Measurements from ENCODE around the gene L3MBTL1.

Gene L3MBTL1

GRCh38 chr20:43508106-43508505 is 609 bp downstream of the L3MBTL1 start:
- no peak for DNase-seq

- no peak for DNase-seq
Observed at GRCh38 chr20:43508604-43509040, 1.1 kb downstream of the L3MBTL1 start.

- DNase-seq, result no peak
Observed at GRCh38 chr20:43511879-43512278, 4.4 kb downstream of the L3MBTL1 start.

DNA sequence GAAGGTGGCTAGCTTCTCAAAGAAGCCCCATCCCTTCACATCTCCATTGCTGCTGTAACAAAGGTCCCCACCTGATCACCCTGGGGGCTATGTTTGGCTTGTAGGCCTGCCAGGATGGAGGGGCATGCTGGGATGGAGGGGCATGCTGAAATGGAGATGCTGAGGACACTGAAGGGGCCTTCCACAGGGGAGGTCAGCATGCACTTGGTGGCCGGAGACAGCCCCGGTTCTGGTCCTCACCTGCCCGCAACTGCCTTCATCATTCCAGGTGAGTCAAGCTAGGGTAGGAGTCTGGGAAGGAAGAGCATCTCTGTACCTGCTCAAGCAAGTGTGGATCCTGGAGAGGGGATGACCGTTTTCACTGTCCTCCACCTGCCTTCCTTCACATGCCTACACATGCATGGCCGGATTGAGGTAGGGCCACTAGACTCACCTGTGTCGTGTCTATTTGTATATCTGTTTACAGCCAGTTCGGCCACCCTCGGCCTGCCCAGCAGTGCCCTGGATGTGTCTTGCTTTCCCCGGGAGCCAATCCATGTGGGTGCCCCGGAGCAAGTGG is 6.0 kb downstream of the L3MBTL1 start:
- no peak for DNase-seq

GRCh38 chr20:43513931-43514647 is 6.6 kb downstream of the L3MBTL1 start:
- DNase-seq, result peak; percentile 95 to 98

- DNase-seq, result no peak
Observed at GRCh38 chr20:43514648-43514999, 7.1 kb downstream of the L3MBTL1 start.

DNA sequence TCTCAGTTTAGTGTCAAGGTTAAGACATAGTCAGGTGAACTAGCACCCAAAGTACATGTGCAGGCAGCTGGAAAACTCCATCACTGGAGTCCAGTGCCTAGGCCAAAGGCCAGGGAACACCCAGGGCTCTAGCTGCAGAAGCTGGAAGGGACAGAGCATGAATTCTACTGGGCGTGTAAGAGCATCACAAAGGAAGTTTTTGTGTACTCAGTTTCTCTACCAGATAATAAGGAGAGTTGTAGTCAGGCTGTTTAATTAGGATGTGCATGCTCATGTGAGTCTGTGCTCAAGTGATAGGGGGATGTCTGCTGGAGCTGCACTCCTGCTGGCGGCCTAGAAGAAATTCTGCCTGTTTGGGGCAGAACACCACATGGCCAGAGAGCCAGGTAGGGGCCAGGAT is 8.1 kb downstream of the L3MBTL1 start:
- DNase-seq, result no peak

DNA sequence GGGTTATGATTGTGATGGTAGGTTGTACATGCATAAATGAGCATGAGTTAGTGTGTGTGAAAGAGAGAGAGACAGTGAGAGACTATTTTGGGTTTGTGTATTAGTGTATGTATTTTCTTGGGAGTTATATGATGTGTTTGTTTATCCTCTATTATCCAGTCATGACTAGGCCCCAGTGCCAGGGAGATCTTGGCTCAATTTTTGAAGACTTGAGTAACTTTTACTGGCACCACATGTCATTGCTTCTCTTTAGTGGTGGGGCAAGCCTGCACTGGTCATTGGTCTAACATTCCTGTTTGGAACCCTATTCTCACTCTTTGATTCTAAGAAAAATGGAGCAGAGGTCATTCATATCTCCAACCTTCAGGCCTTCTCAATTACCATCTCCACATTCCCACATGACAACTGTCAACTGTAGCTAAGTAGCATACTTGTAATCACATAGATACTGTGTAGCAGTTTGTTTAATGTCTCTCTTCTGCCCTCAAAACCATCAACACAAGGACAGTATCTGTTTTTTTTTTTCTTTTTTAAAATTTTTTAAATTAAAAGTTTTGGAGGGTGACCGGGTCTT is 8.8 kb downstream of the L3MBTL1 start:
- no peak for DNase-seq

DNA sequence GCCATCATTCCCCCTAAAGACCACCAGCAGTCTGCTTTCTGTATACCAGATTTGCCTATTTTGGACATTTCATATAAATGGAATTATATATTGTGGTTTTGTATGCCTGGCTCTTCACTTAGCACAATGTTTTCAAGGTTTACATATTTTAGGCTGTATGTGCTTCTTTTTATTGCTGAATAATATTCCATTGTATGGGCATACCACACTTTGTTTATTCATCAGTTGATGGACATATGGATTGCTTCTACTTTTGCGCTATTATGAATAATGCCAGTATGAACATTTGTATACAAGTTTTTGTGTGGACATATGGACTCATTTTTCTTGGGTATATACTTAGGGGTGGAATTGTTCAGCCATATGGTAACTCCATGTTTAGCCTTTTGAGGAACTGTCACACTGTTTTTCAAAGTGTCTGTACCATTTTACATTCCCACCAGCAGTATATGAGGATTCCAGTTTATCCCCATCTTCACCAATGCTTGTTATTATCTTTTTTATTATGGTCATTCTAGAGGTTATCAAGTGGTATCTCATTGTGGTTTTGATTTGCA is 12.7 kb downstream of the L3MBTL1 start:
- DNase-seq, result no peak

GRCh38 chr20:43525021-43525420 is 17.5 kb downstream of the L3MBTL1 start:
- no peak for DNase-seq

GRCh38 chr20:43528258-43528875 is 20.9 kb downstream of the L3MBTL1 start:
- DNase-seq, result no peak

- DNase-seq, result no peak
Observed at GRCh38 chr20:43529051-43529450, 21.6 kb downstream of the L3MBTL1 start.

DNA sequence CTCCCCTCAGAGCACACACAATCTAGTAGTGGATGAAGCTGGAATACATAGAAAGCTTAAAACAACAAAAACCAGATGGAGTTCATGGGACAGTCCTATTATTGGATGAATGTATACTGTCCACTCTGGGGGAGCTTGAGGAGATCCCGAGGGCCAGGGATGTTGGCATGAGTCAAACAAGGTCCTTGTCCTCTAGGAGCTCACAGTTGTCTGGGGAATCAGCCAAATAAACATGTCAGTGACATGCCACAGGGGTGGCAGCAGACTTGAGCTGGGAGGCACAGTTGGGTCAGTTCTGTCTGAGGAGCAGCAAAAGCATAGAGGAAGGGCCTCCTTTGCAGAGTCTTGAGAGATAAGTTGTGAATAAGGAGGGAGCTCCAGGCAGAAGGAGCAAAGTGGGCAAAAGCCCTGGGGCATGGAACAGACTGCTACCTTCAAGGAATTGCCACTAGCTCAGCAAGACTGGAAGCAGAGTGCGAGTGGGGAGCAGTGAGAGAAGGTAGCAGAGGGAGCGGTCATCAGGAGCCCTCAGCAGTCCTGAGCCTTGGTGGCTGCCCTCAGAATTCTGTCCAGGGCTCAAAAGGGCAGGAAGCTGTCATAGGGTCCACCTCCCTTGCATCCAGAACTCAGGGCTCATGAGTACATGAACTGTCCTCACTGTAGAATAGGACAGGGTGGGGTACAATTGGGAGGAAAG is 22.1 kb downstream of the L3MBTL1 start:
- no peak for DNase-seq

- no peak for DNase-seq
Observed at GRCh38 chr20:43530321-43531090, 23.0 kb downstream of the L3MBTL1 start.

DNA sequence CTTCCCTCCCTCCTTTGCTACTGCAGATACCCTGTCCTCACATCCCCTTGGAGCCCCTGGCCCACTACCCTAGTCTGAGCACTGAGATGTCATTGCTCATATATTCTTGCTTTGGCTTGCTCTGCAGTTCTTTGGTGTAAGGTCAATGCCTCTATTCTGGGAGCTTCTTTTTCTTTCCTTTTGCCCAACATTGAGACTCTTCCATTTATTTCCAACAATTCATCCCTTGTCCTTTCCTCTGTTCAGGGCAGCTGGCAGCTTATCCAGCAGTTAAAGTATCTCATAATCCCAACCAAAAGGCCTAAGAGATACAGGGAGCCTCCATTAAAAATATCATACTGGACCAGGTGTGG is 23.6 kb downstream of the L3MBTL1 start:
- no peak for DNase-seq

GRCh38 chr20:43532416-43533055 is 25.0 kb downstream of the L3MBTL1 start:
- DNase-seq, result no peak

DNA sequence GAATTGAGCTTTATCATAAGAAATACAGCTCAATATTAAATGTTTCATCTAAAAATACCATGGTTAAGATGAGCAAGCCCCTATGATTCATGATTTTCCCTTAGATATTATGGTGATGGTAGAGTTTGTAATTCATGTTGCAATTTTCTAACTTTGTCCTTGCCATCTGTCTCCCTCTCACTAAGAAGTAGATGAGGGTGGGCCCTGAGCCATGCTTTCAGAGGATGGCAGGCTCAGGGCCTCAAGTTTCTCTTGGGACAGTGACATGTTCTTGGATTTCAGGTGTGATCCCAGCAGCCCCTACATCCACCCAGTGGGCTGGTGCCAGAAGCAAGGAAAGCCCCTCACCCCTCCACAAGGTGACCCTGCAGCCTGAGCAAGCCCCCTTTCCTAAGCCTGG is 25.6 kb downstream of the L3MBTL1 start:
- DNase-seq, result no peak

DNA sequence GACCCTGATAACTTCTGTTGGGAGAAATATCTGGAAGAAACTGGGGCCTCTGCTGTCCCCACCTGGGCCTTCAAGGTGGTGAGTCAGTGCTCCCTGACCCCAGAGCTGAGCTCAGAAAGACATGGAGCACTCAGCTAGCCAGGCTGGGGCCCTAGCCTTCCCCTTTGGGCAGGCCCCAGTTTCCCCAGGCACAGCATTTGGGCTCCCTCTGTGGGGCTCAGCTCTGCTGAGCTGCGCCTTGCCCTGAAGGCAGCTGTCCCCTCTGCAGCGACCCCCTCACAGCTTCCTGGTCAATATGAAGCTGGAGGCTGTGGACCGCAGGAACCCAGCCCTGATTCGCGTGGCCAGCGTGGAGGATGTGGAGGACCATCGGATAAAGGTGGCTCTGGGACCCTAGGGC is 26.5 kb downstream of the L3MBTL1 start:
- no peak for DNase-seq

DNA sequence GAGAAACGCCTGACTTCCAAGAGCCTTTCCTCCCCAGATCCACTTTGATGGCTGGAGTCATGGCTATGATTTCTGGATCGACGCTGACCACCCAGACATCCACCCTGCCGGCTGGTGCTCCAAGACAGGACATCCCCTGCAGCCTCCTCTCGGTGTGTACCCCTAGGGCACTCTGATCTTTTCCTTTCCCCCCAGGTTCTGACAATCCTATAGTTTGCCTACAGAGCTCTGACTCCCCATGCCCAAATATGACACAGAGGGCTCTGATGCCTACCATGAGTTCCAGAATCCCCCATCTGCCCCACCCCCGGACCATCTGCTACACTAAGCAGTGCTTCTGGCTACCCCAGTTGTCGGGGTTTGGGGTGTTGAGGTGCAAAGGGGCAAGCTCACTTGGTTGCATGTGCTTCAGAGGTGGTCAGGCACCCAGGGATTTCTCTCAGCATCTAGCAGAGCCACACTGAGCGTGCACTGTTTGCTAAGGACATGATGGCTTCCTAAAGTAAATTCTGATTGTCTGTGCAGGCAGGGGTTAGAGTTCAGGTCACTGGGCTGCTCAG is 27.4 kb downstream of the L3MBTL1 start:
- no peak for DNase-seq

- DNase-seq, result no peak
Observed at GRCh38 chr20:43535370-43536004, 28.0 kb downstream of the L3MBTL1 start.
